Neural progenitor cell (in vitro differentiated cells): ENCODE results near the gene PUDP. TPM values are rescaled to one million over a fixed set of nuclear protein-coding genes. Genes with fewer than 3 reads are reported as not detected.
A peak's percentile ranks its signal among the peaks of the same experiment; 100 is the strongest.

Experiments used
- DNase-seq: peaks from one replicate; pipeline ENCODE4 v3.0.0-alpha.2; 2016; ENCODE audit warnings: low spot score
- H2AFZ ChIP-seq: fragments of 200-600 bp; sonication (generic); replicated peaks from 2 replicates; pipeline ENCODE4 v1.6.1; 2016; ENCODE audit warnings: antibody characterized with exemption
- H3F3A ChIP-seq: fragments of 200-600 bp; sonication (generic); 2 replicates; pipeline ENCODE4 v1.6.1; 2016; ENCODE audit warnings: antibody characterized with exemption, low read depth
- H3K27ac ChIP-seq: fragments of 200-600 bp; sonication (generic); 2 replicates; pipeline ENCODE4 v1.5.1; 2016; ENCODE audit warnings: mild to moderate bottlenecking
- H3K27me3 ChIP-seq: fragments of 200-600 bp; sonication (generic); 2 replicates; pipeline ENCODE4 v1.6.1; 2016; ENCODE audit warnings: mild to moderate bottlenecking, moderate library complexity
- H3K36me3 ChIP-seq: fragments of 200-600 bp; sonication (generic); 2 replicates; pipeline ENCODE4 v1.5.1; 2016
- H3K4me1 ChIP-seq: fragments of 200-600 bp; sonication (generic); 2 replicates; pipeline ENCODE4 v1.6.1; 2016; ENCODE audit warnings: mixed run types
- H3K4me2 ChIP-seq: fragments of 200-600 bp; sonication (generic); 2 replicates; pipeline ENCODE4 v1.6.1; 2016
- H3K4me3 ChIP-seq: fragments of 200-600 bp; sonication (generic); 2 replicates; pipeline ENCODE4 v1.5.1; 2016
- H3K79me2 ChIP-seq: fragments of 200-600 bp; sonication (generic); 2 replicates; pipeline ENCODE4 v1.6.1; 2016; ENCODE audit warnings: low read depth
- H3K9ac ChIP-seq: fragments of 200-600 bp; sonication (generic); 2 replicates; pipeline ENCODE4 v1.6.1; 2016
- H3K9me3 ChIP-seq: fragments of 200-600 bp; sonication (generic); 2 replicates; pipeline ENCODE4 v1.5.1; 2016; ENCODE audit warnings: low read depth
- H4K20me1 ChIP-seq: fragments of 200-600 bp; sonication (generic); 2 replicates; pipeline ENCODE4 v1.6.1; 2016; ENCODE audit warnings: low read depth
- H3K27ac Mint-ChIP-seq: 3 replicates; pipeline ENCODE4 v1.8.0; 2021; ENCODE audit warnings: mixed read lengths
- H3K27me3 Mint-ChIP-seq: 2 replicates; pipeline ENCODE4 v1.8.0; 2022; ENCODE audit warnings: low read depth, mild to moderate bottlenecking, inconsistent platforms, moderate library complexity, mixed read lengths; ENCODE audit not compliant: insufficient read depth
- H3K36me3 Mint-ChIP-seq: 3 replicates; pipeline ENCODE4 v1.8.0; 2021; ENCODE audit warnings: mixed read lengths
- H3K4me1 Mint-ChIP-seq: 3 replicates; pipeline ENCODE4 v1.8.0; 2021; ENCODE audit warnings: mixed read lengths
- H3K4me3 Mint-ChIP-seq: 3 replicates; pipeline ENCODE4 v1.8.0; 2021; ENCODE audit warnings: mild to moderate bottlenecking, moderate library complexity, mixed read lengths
- H3K9me3 Mint-ChIP-seq: 3 replicates; pipeline ENCODE4 v1.8.0; 2020; ENCODE audit warnings: mixed read lengths
- CTCF ChIP-seq: fragments of 200-600 bp; sonication (generic); IDR thresholded peaks from 2 replicates; pipeline ENCODE4 v1.5.1; 2017; ENCODE audit warnings: antibody characterized with exemption, mild to moderate bottlenecking
- EZH2 ChIP-seq: fragments of 200-600 bp; sonication (generic); IDR thresholded peaks from 2 replicates; pipeline ENCODE4 v1.6.1; 2017; ENCODE audit warnings: antibody characterized with exemption, mild to moderate bottlenecking, moderate library complexity
- EZH2phosphoT487 ChIP-seq: fragments of 200-600 bp; sonication (generic); IDR thresholded peaks from 2 replicates; pipeline ENCODE4 v1.6.1; 2017; ENCODE audit warnings: antibody characterized with exemption
- total RNA-seq: library from RNA; depleted of rRNA; stranded (reverse); fragments of >200 nt; gene quantifications from 2 replicates; pipeline ENCODE4 v1.2.3, GENCODE V29; 2015; ENCODE audit warnings: low replicate concordance

The PUDP gene
- total RNA-seq, 1 donor from 2014 or later: 29.1 TPM

GRCh38 chrX:7074148-7074907 is 73.6 kb downstream of the PUDP start:
- H3K4me1 Mint-ChIP-seq: peaks cover 7% of the 10 kb centered on the region
- H3K36me3 Mint-ChIP-seq: peaks cover 31% of the 10 kb centered on the region
- H3K4me2 ChIP-seq: no peak overlapping the region
- no peaks in the 10 kb centered on the region for H4K20me1 ChIP-seq
- H3K4me1 ChIP-seq: no peaks in the 10 kb centered on the region
- H2AFZ ChIP-seq: no peak overlapping the region
- no peak overlapping the region for H3K27ac ChIP-seq
- peaks cover 2% of the 10 kb centered on the region for H3K27me3 Mint-ChIP-seq
- no peak overlapping the region for H3K9ac ChIP-seq
- no peaks in the 10 kb centered on the region for H3K36me3 ChIP-seq
- no peaks in the 10 kb centered on the region for H3F3A ChIP-seq
- DNase-seq: no peak
- no peak overlapping the region for H3K27ac Mint-ChIP-seq
- TF ChIP-seq EZH2phosphoT487 (no peak), CTCF (peak; percentile 10)
- H3K27me3 ChIP-seq: no peaks in the 10 kb centered on the region
- H3K4me3 Mint-ChIP-seq: no peak overlapping the region
- no peaks in the 10 kb centered on the region for H3K9me3 ChIP-seq
- no peaks in the 10 kb centered on the region for H3K79me2 ChIP-seq
- H3K4me3 ChIP-seq: no peak overlapping the region
- no peaks in the 10 kb centered on the region for H3K9me3 Mint-ChIP-seq

GRCh38 chrX:7073336-7073735 is 74.6 kb downstream of the PUDP start:
- DNase-seq: no peak
- Histone ChIP-seq H3K27ac (no peak overlapping the region), H3K79me2 (no peaks in the 10 kb centered on the region), H3K27me3 (no peaks in the 10 kb centered on the region), H4K20me1 (no peaks in the 10 kb centered on the region), H3K9ac (no peak overlapping the region), H3K4me3 (no peak overlapping the region), H3K9me3 (no peaks in the 10 kb centered on the region), H3K36me3 (no peaks in the 10 kb centered on the region), H2AFZ (no peak overlapping the region), H3K4me1 (no peaks in the 10 kb centered on the region), H3K4me2 (no peak overlapping the region), H3F3A (no peaks in the 10 kb centered on the region)
- peaks cover 2% of the 10 kb centered on the region for H3K27me3 Mint-ChIP-seq
- peaks cover 39% of the 10 kb centered on the region for H3K36me3 Mint-ChIP-seq
- TF ChIP-seq EZH2 (no peak), EZH2phosphoT487 (no peak), CTCF (no peak)
- H3K4me1 Mint-ChIP-seq: peaks cover 7% of the 10 kb centered on the region
- no peak overlapping the region for H3K4me3 Mint-ChIP-seq
- H3K27ac Mint-ChIP-seq: no peak overlapping the region
- H3K9me3 Mint-ChIP-seq: peaks cover 6% of the 10 kb centered on the region

GRCh38 chrX:7072856-7073255 is 75.1 kb downstream of the PUDP start:
- Histone ChIP-seq H3K9ac (no peak overlapping the region), H3K27ac (no peak overlapping the region), H3K4me2 (no peak overlapping the region), H4K20me1 (no peaks in the 10 kb centered on the region), H3K79me2 (no peaks in the 10 kb centered on the region), H3K4me1 (no peaks in the 10 kb centered on the region), H3K36me3 (no peaks in the 10 kb centered on the region), H3F3A (no peaks in the 10 kb centered on the region), H3K9me3 (no peaks in the 10 kb centered on the region), H2AFZ (no peak overlapping the region), H3K4me3 (no peak overlapping the region), H3K27me3 (no peaks in the 10 kb centered on the region)
- TF ChIP-seq CTCF (no peak), EZH2phosphoT487 (no peak), EZH2 (no peak)
- Mint-ChIP-seq H3K27ac (no peak overlapping the region), H3K36me3 (peaks cover 42% of the 10 kb centered on the region), H3K4me1 (peaks cover 6% of the 10 kb centered on the region), H3K4me3 (no peak overlapping the region), H3K9me3 (peaks cover 9% of the 10 kb centered on the region), H3K27me3 (peaks cover 2% of the 10 kb centered on the region)
- no peak for DNase-seq
